IPS-11a (cell line): ENCODE measurements around the gene ARHGAP30.
A peak's percentile ranks its signal among the peaks of the same experiment; 100 is the strongest.
"Not testable (repeated sequence)": the region's sequence is repeated elsewhere in the genome, so short reads cannot be mapped to it uniquely, and the experiment has no call there.

Experiments used
- H3K4me3 ChIP-seq: one replicate; pipeline ENCODE4 v1.5.1; 2013; ENCODE audit warnings: low read depth, low read length, control low read depth

Gene ARHGAP30

GRCh38 chr1:161069731-161070270 is at the start of gene ARHGAP30:
TSS of gene ARHGAP30 (minus strand) at chr1:161069891. CDS start at chr1:161069624, 267 bp downstream.
- H3K4me3 ChIP-seq = no peak within 1 kb of the TSS

- H3K4me3 ChIP-seq = peak within 1 kb of the TSS; percentile 97
Measured at GRCh38 chr1:161117759-161118581, 48.3 kb upstream of the ARHGAP30 start, which contains the start of the genes NIT1 and PFDN2. TSS of gene NIT1 (plus strand) at chr1:161118105. CDS start at chr1:161118177, 72 bp downstream. TSS of gene PFDN2 (minus strand) at chr1:161118037. CDS start at chr1:161118026, 11 bp downstream.

GRCh38 chr1:161115961-161116360 is 46.3 kb upstream of the ARHGAP30 start:
- H3K4me3 ChIP-seq = not testable (repeated sequence)

- H3K4me3 ChIP-seq = no peak overlapping the region
Measured at GRCh38 chr1:161115132-161115711, 45.5 kb upstream of the ARHGAP30 start.

- no peak overlapping the region for H3K4me3 ChIP-seq
Measured at GRCh38 chr1:161114556-161114955, 44.9 kb upstream of the ARHGAP30 start.

- H3K4me3 ChIP-seq = no peak overlapping the region
Measured at GRCh38 chr1:161113915-161114314, 44.2 kb upstream of the ARHGAP30 start.

- H3K4me3 ChIP-seq = no peak overlapping the region
Measured at GRCh38 chr1:161111527-161111926, 41.8 kb upstream of the ARHGAP30 start.

- H3K4me3 ChIP-seq = no peak overlapping the region
Measured at GRCh38 chr1:161111117-161111516, 41.4 kb upstream of the ARHGAP30 start.

- H3K4me3 ChIP-seq = no peak overlapping the region
Measured at GRCh38 chr1:161106431-161106830, 36.7 kb upstream of the ARHGAP30 start.

GRCh38 chr1:161100556-161100955 is 30.9 kb upstream of the ARHGAP30 start:
- no peak overlapping the region for H3K4me3 ChIP-seq

- H3K4me3 ChIP-seq = peak overlapping the region; percentile 79
Measured at GRCh38 chr1:161099090-161099802, 29.6 kb upstream of the ARHGAP30 start.

GRCh38 chr1:161098210-161099068 is 28.7 kb upstream of the ARHGAP30 start, which contains the start of gene KLHDC9:
TSS of gene KLHDC9 (plus strand) at chr1:161098361. CDS start at chr1:161098536, 175 bp downstream.
- peak within 1 kb of the TSS; percentile 79 for H3K4me3 ChIP-seq

GRCh38 chr1:161096530-161096929 is 26.8 kb upstream of the ARHGAP30 start:
- H3K4me3 ChIP-seq = no peak overlapping the region

- H3K4me3 ChIP-seq = no peak overlapping the region
Measured at GRCh38 chr1:161096015-161096414, 26.3 kb upstream of the ARHGAP30 start.

GRCh38 chr1:161095230-161095629 is 25.5 kb upstream of the ARHGAP30 start:
- no peak overlapping the region for H3K4me3 ChIP-seq

- H3K4me3 ChIP-seq = no peak overlapping the region
Measured at GRCh38 chr1:161094481-161094880, 24.8 kb upstream of the ARHGAP30 start.

- no peak overlapping the region for H3K4me3 ChIP-seq
Measured at GRCh38 chr1:161092621-161093028, 22.9 kb upstream of the ARHGAP30 start.

- H3K4me3 ChIP-seq = no peak overlapping the region
Measured at GRCh38 chr1:161091796-161092507, 22.3 kb upstream of the ARHGAP30 start.

GRCh38 chr1:161091093-161091492 is 21.4 kb upstream of the ARHGAP30 start:
- no peak overlapping the region for H3K4me3 ChIP-seq

- no peak overlapping the region for H3K4me3 ChIP-seq
Measured at GRCh38 chr1:161090617-161091016, 20.9 kb upstream of the ARHGAP30 start.
